HG03135 (cell line): ENCODE measurements around the gene UBE2E2.
"Not testable (repeated sequence)": the region's sequence is repeated elsewhere in the genome, so short reads cannot be mapped to it uniquely, and the experiment has no call there.

Source experiments
- ATAC-seq: cut with Tn5 transposase; IDR thresholded peaks from one replicate; pipeline ENCODE4 v1.9.1; 2021; ENCODE audit warnings: mild to moderate bottlenecking, moderate library complexity; ENCODE audit not compliant: unreplicated experiment

UBE2E2 gene

GRCh38 chr3:23602971-23603370 is 399.8 kb downstream of the UBE2E2 start:
- ATAC-seq: no peak

- ATAC-seq: no peak
Measured at GRCh38 chr3:23607184-23607847, 404.2 kb downstream of the UBE2E2 start.

GRCh38 chr3:23608650-23609049 is 405.5 kb downstream of the UBE2E2 start:
- no peak for ATAC-seq

DNA sequence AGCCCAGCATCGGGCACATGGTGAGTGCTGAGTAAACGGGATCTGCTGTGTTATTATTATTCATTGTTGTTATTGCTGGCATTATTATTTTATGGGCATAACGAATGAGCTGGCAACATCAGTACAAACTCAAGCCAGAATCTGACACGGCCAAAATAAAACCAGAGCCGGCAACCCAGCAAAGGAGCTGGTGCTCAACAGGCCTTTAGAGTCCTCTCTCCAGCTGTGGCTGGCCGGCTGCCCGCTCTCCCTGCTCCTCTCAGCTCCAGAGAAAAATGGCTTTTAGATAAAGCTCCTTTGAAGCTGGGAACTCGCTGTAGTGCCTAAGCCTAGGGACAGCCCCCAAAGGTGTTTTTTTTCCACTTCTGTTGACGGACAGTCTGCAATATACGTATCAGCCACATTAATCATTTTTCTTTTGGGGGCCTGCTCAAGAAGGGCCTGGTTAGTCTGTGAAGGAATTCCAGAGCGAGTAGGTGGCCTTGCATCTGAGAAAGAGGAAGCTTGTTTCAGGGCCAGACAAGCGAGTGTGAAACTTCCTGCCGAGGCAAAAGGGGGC is 408.7 kb downstream of the UBE2E2 start:
- ATAC-seq: no peak

DNA sequence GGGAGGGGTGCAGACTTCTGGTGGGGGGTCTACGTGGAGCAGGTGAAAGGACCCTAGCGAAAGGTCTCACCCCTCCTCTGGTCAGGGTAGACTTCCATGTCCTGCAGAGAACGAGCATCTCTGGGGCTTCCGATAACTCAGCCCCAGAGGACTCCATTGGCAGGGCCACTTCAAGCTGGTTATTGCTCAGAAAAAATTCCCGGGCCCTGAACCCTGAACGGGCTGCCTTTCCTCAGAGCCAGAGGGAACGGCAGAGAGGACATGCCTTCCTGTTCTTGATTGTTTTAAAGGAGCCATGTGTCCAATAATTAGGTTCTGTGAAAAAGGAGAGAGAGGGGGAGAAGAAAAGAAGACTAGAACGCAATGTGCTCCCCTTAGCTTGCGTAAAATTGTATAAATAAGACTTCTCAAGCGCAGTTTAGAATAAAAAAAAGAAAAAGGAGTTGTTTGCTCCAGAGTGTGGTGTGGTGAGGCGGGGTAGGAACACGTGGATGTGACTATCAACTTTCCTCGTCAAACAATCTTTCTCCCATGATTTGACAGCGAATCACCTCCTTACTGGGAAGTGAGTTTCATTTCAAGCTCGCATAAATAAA is 409.3 kb downstream of the UBE2E2 start:
- no peak for ATAC-seq

- no peak for ATAC-seq
Measured at GRCh38 chr3:23615068-23615467, 411.9 kb downstream of the UBE2E2 start.

DNA sequence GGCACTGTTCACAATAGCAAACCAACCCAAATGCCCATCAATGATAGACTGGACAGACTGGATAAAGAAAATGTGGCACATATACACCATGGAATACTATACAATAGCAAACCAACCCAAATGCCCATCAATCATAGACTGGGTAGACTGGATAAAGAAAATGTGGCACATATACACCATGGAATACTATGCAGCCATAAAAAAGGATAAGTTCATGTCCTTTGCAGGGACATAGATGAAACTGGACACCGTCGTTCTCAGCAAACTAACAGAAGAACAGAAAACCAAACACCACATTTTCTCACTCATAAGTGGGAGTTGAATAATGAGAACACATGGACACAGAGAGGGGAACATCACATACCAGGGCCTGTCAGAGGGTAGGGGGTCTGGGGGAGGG is 415.3 kb downstream of the UBE2E2 start:
- ATAC-seq: not testable (repeated sequence)

GRCh38 chr3:23619705-23620637 is 416.8 kb downstream of the UBE2E2 start:
- ATAC-seq: no peak

GRCh38 chr3:23620638-23621015 is 417.5 kb downstream of the UBE2E2 start:
- no peak for ATAC-seq

DNA sequence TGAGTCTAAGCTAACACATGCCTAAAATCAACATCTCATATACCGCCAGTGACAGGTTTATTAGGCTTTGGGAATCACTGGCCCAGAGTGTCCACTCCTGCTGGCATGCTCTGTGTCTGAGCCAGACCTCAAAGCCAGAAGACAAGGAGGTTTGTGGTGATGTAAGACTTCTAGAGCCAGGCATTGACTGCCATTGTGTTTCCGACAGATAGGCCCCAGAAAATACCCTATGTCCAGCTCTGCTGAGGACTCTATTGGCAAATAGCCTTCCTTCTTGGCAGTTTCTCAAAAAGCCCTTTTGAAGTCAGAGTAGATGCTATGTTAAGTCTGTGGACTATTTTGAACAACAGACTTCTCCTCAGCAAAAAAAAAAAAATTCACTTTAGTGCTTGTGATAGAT is 420.7 kb downstream of the UBE2E2 start:
- ATAC-seq: no peak

DNA sequence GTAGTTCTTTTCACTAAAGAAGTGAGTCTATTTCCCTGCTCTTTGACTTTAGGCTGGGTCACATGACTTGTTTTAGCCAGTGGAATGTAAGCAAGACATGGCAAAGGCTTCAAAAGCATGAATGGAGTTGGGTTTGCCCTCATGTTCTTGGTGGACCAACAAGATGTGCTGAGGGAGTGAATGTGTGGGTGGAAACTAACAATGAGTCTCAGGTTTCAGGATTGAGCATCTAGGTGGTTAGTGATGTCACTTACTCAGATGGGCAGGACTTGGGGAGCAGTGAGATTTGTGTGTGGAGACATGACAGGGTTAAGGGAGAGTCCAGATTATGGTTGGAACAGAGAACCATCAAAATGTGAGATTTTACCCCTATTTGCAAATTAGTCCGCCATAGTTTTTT is 421.2 kb downstream of the UBE2E2 start:
- no peak for ATAC-seq

GRCh38 chr3:23626442-23626841 is 423.3 kb downstream of the UBE2E2 start:
- ATAC-seq: no peak

GRCh38 chr3:23629181-23629894 is 426.2 kb downstream of the UBE2E2 start:
- ATAC-seq: no peak

GRCh38 chr3:23633261-23633960 is 430.3 kb downstream of the UBE2E2 start:
- ATAC-seq: no peak

GRCh38 chr3:23637339-23637738 is 434.2 kb downstream of the UBE2E2 start:
- ATAC-seq: no peak

- ATAC-seq: no peak
Measured at GRCh38 chr3:23640471-23641146, 437.5 kb downstream of the UBE2E2 start.
